ENCODE measurements around the gene SLC4A4.

DNA sequence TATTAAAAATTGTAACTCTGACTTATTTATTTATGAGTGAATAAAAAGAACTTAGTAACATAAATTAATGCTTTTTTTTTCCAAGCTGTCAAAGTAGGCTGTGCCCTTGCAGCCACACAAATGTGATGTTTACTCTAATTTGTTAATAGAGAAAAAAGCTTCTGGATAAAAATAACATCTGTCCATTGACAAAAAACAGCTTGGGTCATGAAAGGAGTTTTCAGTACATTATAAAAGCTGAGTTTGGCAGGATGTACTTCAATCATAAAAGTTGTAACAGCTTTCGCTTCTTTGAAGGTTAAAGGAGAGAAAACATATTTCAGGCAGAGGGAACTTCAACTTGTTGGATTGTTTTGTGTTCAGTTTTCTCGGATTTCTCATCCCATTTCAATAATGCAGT lies 105.6 kb downstream of the SLC4A4 start:
- TF ChIP-seq, protein P1, sequence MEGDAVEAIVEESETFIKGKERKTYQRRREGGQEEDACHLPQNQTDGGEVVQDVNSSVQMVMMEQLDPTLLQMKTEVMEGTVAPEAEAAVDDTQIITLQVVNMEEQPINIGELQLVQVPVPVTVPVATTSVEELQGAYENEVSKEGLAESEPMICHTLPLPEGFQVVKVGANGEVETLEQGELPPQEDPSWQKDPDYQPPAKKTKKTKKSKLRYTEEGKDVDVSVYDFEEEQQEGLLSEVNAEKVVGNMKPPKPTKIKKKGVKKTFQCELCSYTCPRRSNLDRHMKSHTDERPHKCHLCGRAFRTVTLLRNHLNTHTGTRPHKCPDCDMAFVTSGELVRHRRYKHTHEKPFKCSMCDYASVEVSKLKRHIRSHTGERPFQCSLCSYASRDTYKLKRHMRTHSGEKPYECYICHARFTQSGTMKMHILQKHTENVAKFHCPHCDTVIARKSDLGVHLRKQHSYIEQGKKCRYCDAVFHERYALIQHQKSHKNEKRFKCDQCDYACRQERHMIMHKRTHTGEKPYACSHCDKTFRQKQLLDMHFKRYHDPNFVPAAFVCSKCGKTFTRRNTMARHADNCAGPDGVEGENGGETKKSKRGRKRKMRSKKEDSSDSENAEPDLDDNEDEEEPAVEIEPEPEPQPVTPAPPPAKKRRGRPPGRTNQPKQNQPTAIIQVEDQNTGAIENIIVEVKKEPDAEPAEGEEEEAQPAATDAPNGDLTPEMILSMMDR (IDR thresholded peaks at IDR 0.05; ENCODE audit: low read depth, low read length, poor library complexity, severe bottlenecking), result no peak
- no peak for TF ChIP-seq EZH2phosphoT487 (IDR thresholded peaks at IDR 0.05; ENCODE audit: borderline replicate concordance, low read length)
